SK-N-SH treated with all-trans-retinoic acid at 6 μM for 48 hours (cell line): ENCODE data around the gene PLXNB1.

ENCODE experiments used
- TOX ChIP-seq: fragments of 250-450 bp; sonication (Bioruptor Pico); IDR thresholded peaks from 2 replicates; pipeline ENCODE4 v1.8.0; 2021; ENCODE audit warnings: mild to moderate bottlenecking, moderate library complexity, borderline replicate concordance
- ZNF565 ChIP-seq: fragments of 450-650 bp; formaldehyde crosslinking; conservative IDR thresholded peaks from 2 replicates; pipeline ENCODE4 v1.5.0; 2020; ENCODE audit warnings: low read depth, mild to moderate bottlenecking, moderate library complexity

GRCh38 chr3:48402907-48403306, 27.0 kb downstream of the PLXNB1 start:
- TF ChIP-seq TOX: no peak
- no peak for TF ChIP-seq ZNF565
